GM12873 (cell line): ENCODE results near the gene CD63.

Source experiments
- CTCF ChIP-seq: IDR thresholded peaks from 2 replicates; pipeline ENCODE4 v1.5.1; 2012; ENCODE audit warnings: low read depth, mild to moderate bottlenecking, moderate library complexity, low read length, control low read depth; ENCODE audit not compliant: insufficient read depth; ENCODE audit errors: missing control alignments

Gene CD63

GRCh38 chr12:55728939-55729818, at the start of gene CD63:
Gene CD63 (minus strand): TSS chr12:55729009. CDS start chr12:55728341, 668 bp downstream.
- peak; percentile 1 for TF ChIP-seq CTCF

GRCh38 chr12:55777856-55778255, 49.0 kb upstream of the CD63 start:
- no peak for TF ChIP-seq CTCF

GRCh38 chr12:55771736-55772135, 42.9 kb upstream of the CD63 start:
- TF ChIP-seq CTCF: no peak

GRCh38 chr12:55767156-55767555, 38.3 kb upstream of the CD63 start:
- no peak for TF ChIP-seq CTCF

GRCh38 chr12:55765736-55766290, 37.0 kb upstream of the CD63 start:
- no peak for TF ChIP-seq CTCF

GRCh38 chr12:55762646-55763045, 33.8 kb upstream of the CD63 start:
- no peak for TF ChIP-seq CTCF

- no peak for TF ChIP-seq CTCF
These were observed 31.9 kb upstream of the CD63 start for GRCh38 chr12:55760663-55761062.
